HG03103 (cell line): ENCODE results near the gene STAT6.
"Not testable (repeated sequence)": the region's sequence is repeated elsewhere in the genome, so short reads cannot be mapped to it uniquely, and the experiment has no call there.

Experiments
- ATAC-seq: cut with Tn5 transposase; IDR thresholded peaks from one replicate; pipeline ENCODE4 v1.9.1; 2021; ENCODE audit warnings: low read depth; ENCODE audit not compliant: unreplicated experiment

STAT6 gene

GRCh38 chr12:57128519-57129247, 17.5 kb upstream of the STAT6 start:
- no peak for ATAC-seq

GRCh38 chr12:57127726-57128518, 16.8 kb upstream of the STAT6 start, which contains the start of gene LRP1:
TSS of gene LRP1 (plus strand) at chr12:57128483. CDS start at chr12:57128965, 482 bp downstream.
- no peak for ATAC-seq

- no peak for ATAC-seq
Measured at GRCh38 chr12:57127101-57127725, 16.1 kb upstream of the STAT6 start.

- no peak for ATAC-seq
Measured at GRCh38 chr12:57126561-57126960, 15.4 kb upstream of the STAT6 start.

DNA sequence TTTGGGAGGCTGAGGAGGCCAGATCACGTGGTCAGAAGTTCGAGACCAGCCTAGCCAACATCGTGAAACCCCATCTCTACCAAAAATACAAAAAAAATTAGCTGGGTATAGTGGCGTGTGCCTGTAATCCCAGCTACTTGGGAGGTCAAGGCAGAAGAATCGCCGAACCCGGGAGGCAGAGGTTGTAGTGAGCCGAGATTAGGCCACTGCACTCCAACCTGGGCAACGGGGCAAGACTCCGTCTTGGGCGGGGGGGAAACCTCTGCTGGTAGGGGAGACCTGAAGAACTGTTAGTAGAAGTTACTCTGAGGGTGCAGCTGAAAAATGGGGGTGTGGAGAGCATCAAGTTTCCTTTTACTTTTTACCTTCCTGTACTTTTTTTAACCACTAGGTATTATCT, 14.9 kb upstream of the STAT6 start:
- no peak for ATAC-seq

DNA sequence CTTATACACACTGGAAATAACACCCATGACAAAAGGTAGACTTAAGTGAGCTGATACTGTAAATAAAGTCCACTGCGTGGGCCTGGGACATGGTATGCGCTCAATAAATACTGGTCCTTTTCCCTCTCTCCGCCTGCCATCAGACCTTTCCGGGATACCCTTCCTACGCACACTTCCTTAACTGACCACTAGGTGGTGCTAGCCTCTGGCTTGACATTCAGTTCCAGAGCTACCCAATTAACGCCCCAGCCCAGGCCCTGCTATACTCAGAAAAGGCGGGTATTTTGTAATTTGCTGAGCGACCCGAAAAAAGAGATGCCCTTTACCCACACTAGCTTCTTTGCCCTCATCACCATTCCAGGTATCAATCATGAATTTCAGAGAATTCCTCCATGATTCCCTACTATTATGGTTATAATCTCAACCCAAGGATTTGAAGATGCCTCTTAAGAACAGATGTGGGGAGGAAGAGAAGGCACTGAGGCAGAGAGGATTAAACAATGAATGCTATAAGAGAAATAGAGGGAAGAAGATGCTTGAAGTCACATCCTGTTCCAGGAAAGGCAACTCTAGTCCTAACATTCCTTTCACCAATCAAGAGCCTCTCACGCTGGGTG, 13.2 kb upstream of the STAT6 start:
- ATAC-seq, result no peak

- no peak for ATAC-seq
Measured at GRCh38 chr12:57123813-57124212, 12.7 kb upstream of the STAT6 start.

DNA sequence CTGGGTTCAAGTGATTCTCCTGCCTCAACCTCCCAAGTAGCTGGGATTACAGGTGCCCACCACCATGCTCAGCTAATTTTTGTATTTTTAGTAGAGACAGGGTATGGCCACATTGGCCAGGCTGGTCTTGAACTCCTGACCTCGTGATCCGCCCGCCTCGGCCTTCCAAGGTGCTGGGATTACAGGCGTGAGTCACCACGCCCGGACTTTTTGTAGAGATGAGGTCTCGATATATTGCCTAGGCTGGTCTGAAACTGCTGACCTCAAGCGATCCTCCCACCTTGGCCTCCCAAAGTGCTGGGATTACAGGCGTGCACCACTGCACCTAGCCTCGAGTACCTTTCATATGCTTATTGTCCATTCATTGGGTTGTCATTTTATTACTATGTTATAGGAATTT, 9.6 kb upstream of the STAT6 start:
- ATAC-seq, result not testable (repeated sequence)

DNA sequence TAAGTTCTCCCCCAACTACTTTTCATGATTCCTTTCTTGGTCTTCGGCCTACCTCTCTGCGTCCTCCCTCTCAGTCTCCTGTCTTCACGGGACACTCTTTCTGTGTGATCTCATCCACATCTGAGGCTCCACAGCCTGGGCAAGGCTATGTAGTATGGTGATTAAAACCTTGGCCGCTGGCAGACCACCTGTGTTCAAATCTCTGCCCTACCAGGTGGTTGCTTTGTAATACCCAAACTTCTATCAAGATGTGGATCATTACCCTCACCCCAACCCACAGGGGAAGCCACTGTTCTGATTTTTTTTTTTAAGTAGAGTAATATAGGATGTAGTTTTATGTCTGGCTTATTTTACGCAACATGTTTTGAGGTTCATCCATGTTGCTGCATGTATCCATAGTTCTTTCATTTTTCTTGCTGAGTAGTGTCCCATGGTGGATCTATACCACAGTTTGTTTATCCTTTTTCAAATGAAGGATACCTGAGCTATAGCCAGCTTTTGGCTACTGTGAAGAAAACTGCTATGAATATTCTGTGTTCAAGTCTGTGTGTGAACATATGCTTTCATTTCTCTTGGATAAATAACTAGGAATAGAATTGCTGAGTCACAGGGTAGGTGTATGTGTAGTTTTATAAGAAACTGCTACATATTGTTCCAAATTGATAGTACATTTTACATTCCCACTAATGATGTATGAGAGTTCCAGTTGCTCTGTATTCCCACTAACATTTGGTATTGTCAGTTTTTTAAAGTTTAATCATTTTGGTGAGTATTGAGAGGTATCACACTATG, 8.3 kb upstream of the STAT6 start:
- no peak for ATAC-seq

DNA sequence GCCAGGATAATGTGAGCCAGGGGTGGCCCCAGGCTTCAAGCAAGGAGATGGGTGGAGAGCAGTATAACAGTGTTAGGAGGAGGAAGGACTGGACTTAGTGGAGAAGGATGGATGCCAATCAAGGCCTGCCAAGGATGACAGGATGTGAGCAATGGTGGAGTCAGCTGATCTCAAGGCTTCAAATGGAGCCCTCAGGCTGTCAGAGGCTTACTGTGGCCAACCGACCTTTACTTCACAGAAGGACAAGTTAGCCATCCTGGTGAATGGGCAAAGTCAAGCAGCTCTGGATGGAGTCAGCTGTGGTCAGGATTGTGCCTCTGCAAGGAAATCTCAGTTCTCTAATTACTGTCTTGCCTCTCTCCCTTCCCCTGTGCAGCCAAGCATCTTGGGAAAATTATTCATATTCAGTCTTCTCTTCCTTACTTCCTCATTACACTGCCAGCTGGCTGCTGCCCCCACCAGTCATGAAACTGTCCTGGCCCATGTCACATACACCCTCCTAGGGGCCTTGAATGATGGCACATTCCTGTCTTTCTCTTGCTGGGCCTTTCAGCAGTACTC, 7.6 kb upstream of the STAT6 start:
- ATAC-seq, result no peak

- no peak for ATAC-seq
Measured at GRCh38 chr12:57116580-57117281, 5.6 kb upstream of the STAT6 start.

DNA sequence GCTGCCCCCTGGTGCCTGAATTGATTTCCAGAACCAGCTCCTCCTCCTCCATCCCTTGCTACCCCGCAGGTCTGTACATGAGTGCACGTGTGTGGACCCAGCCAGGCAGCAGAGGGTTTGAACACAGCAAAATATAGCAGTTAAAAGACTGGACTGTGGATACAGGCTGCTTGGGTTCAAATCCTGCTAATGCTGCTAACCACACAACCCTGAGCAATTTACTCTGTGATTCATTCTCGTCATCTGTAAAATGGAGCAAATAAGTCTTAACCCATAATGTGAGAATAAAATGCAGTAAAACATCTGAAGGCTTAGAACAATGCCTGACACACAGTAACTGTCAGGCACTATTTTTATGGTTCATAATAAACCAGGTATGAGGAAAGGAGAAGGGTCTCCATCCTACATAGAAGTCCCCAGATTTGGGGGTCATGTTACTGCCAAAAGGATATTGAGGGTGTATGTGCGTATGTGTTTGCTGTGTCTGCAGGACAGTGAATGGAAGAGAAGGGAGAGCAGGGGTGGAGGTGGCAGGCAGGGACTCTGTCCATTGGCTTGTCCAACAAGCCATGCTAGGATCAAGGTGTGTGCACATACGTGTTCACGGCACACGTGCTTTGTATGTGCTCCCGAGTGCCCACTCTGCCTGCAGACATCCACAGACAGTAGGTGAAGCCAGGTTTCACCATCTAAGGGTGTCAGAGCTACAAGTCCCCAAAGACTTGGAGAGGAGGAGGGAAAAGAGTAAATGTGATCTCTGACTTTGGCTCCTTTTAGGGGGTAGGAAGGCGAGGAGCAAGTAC, 1.5 kb upstream of the STAT6 start:
- peak; percentile 51 for ATAC-seq

GRCh38 chr12:57110104-57111030, 795 bp downstream of the STAT6 start:
- ATAC-seq, result no peak

- ATAC-seq, result no peak
Measured at GRCh38 chr12:57109207-57110103, 1.7 kb downstream of the STAT6 start.

GRCh38 chr12:57107456-57108155, 3.6 kb downstream of the STAT6 start:
- ATAC-seq, result no peak
